HEK293 (cell line): ENCODE results near the gene MFSD11.

Experiments used
- BCL11A ChIP-seq: fragments of 450-650 bp; formaldehyde crosslinking; IDR thresholded peaks from 2 replicates; pipeline ENCODE4 v1.5.1; 2016; ENCODE audit warnings: low read depth, missing biosample characterization, missing genetic modification characterization
- GFI1B ChIP-seq: fragments of 450-650 bp; formaldehyde crosslinking; IDR thresholded peaks from 2 replicates; pipeline ENCODE4 v1.5.1; 2016; ENCODE audit warnings: missing biosample characterization, missing genetic modification characterization
- GLIS1 ChIP-seq: fragments of 450-650 bp; formaldehyde crosslinking; IDR thresholded peaks from 2 replicates; pipeline ENCODE4 v1.5.1; 2016; ENCODE audit warnings: missing biosample characterization, missing genetic modification characterization
- PRDM10 ChIP-seq: fragments of 450-650 bp; formaldehyde crosslinking; IDR thresholded peaks from 2 replicates; pipeline ENCODE4 v1.5.1; 2016; ENCODE audit warnings: missing biosample characterization, missing genetic modification characterization
- PRDM6 ChIP-seq: fragments of 450-650 bp; formaldehyde crosslinking; IDR thresholded peaks from 2 replicates; pipeline ENCODE4 v1.5.1; 2017; ENCODE audit warnings: missing biosample characterization, missing genetic modification characterization
- REST ChIP-seq: fragments of 450-650 bp; formaldehyde crosslinking; IDR thresholded peaks from 2 replicates; pipeline ENCODE4 v1.5.1; 2016; ENCODE audit warnings: missing biosample characterization, missing genetic modification characterization
- SETDB1 ChIP-seq: IDR thresholded peaks from one replicate; pipeline ENCODE4 v1.6.1; 2017; ENCODE audit warnings: mild to moderate bottlenecking, low read length, moderate library complexity, mixed read lengths; ENCODE audit not compliant: insufficient read length
- SP2 ChIP-seq: fragments of 450-650 bp; formaldehyde crosslinking; IDR thresholded peaks from 2 replicates; pipeline ENCODE4 v1.5.1; 2016; ENCODE audit warnings: missing biosample characterization, missing genetic modification characterization
- SP7 ChIP-seq: fragments of 450-650 bp; formaldehyde crosslinking; IDR thresholded peaks from 2 replicates; pipeline ENCODE4 v1.5.1; 2016; ENCODE audit warnings: missing biosample characterization, missing genetic modification characterization
- ZBTB21 ChIP-seq: fragments of 450-650 bp; formaldehyde crosslinking; IDR thresholded peaks from 2 replicates; pipeline ENCODE4 v1.5.1; 2017; ENCODE audit warnings: missing biosample characterization, missing genetic modification characterization
- ZFP37 ChIP-seq: fragments of 450-650 bp; formaldehyde crosslinking; IDR thresholded peaks from 2 replicates; pipeline ENCODE4 v1.5.1; 2016; ENCODE audit warnings: missing biosample characterization, missing genetic modification characterization
- ZNF10 ChIP-seq: fragments of 450-650 bp; formaldehyde crosslinking; IDR thresholded peaks from 2 replicates; pipeline ENCODE4 v1.5.1; 2017; ENCODE audit warnings: missing biosample characterization, missing genetic modification characterization
- ZNF112 ChIP-seq: fragments of 450-650 bp; formaldehyde crosslinking; IDR thresholded peaks from 2 replicates; pipeline ENCODE4 v1.5.0; 2017; ENCODE audit warnings: missing biosample characterization, missing genetic modification characterization
- ZNF157 ChIP-seq: fragments of 450-650 bp; formaldehyde crosslinking; IDR thresholded peaks from 2 replicates; pipeline ENCODE4 v1.5.1; 2016; ENCODE audit warnings: missing biosample characterization, missing genetic modification characterization
- ZNF223 ChIP-seq: fragments of 450-650 bp; formaldehyde crosslinking; IDR thresholded peaks from 2 replicates; pipeline ENCODE4 v1.5.1; 2016; ENCODE audit warnings: missing biosample characterization, missing genetic modification characterization
- ZNF311 ChIP-seq: fragments of 450-650 bp; formaldehyde crosslinking; IDR thresholded peaks from 2 replicates; pipeline ENCODE4 v1.5.1; 2017; ENCODE audit warnings: missing biosample characterization, missing genetic modification characterization, borderline replicate concordance
- ZNF37A ChIP-seq: fragments of 450-650 bp; IDR thresholded peaks from 2 replicates; pipeline ENCODE4 v1.5.1; 2018; ENCODE audit warnings: missing biosample characterization, missing genetic modification characterization
- ZNF404 ChIP-seq: fragments of 450-650 bp; formaldehyde crosslinking; IDR thresholded peaks from 2 replicates; pipeline ENCODE4 v1.5.1; 2017; ENCODE audit warnings: missing biosample characterization, missing genetic modification characterization
- ZNF426 ChIP-seq: fragments of 450-650 bp; formaldehyde crosslinking; IDR thresholded peaks from 2 replicates; pipeline ENCODE4 v1.5.1; 2017; ENCODE audit warnings: missing biosample characterization, missing genetic modification characterization, mild to moderate bottlenecking, inconsistent platforms, moderate library complexity
- ZNF488 ChIP-seq: fragments of 450-650 bp; formaldehyde crosslinking; IDR thresholded peaks from 2 replicates; pipeline ENCODE4 v1.5.1; 2016; ENCODE audit warnings: missing biosample characterization, missing genetic modification characterization
- ZNF596 ChIP-seq: fragments of 450-650 bp; IDR thresholded peaks from 2 replicates; pipeline ENCODE4 v1.5.0; 2018; ENCODE audit warnings: missing biosample characterization, mild to moderate bottlenecking, missing genetic modification characterization, moderate library complexity
- ZNF621 ChIP-seq: fragments of 450-650 bp; formaldehyde crosslinking; IDR thresholded peaks from 2 replicates; pipeline ENCODE4 v1.5.1; 2017; ENCODE audit warnings: missing biosample characterization, missing genetic modification characterization
- ZNF629 ChIP-seq: fragments of 450-650 bp; formaldehyde crosslinking; IDR thresholded peaks from 2 replicates; pipeline ENCODE4 v1.5.1; 2017; ENCODE audit warnings: missing biosample characterization, missing genetic modification characterization
- ZNF664 ChIP-seq: fragments of 450-650 bp; formaldehyde crosslinking; IDR thresholded peaks from 2 replicates; pipeline ENCODE4 v1.5.1; 2016; ENCODE audit warnings: missing biosample characterization, missing genetic modification characterization
- ZNF704 ChIP-seq: fragments of 450-650 bp; formaldehyde crosslinking; IDR thresholded peaks from 2 replicates; pipeline ENCODE4 v1.5.1; 2016; ENCODE audit warnings: missing biosample characterization, missing genetic modification characterization
- ZNF777 ChIP-seq: fragments of 450-650 bp; formaldehyde crosslinking; IDR thresholded peaks from 2 replicates; pipeline ENCODE4 v1.5.1; 2017; ENCODE audit warnings: missing biosample characterization, missing genetic modification characterization, borderline replicate concordance
- ZSCAN23 ChIP-seq: fragments of 450-650 bp; formaldehyde crosslinking; IDR thresholded peaks from 2 replicates; pipeline ENCODE4 v1.5.1; 2016; ENCODE audit warnings: missing biosample characterization, missing genetic modification characterization
- ZSCAN4 ChIP-seq: fragments of 450-650 bp; formaldehyde crosslinking; IDR thresholded peaks from 2 replicates; pipeline ENCODE4 v1.5.1; 2017; ENCODE audit warnings: missing biosample characterization, missing genetic modification characterization

Gene MFSD11

GRCh38 chr17:76697702-76698465, 40.0 kb upstream of the MFSD11 start (continued):
- TF ChIP-seq PRDM6 (tag by site-specific recombination) (no peak), ZNF404 (no peak), ZNF629 (tag by site-specific recombination) (peak; percentile 77), SP7 (tag by site-specific recombination) (peak; percentile 88), BCL11A (0 out of 2 replicates have a peak, but pooled peaks have one; percentile 48), SP2 (tag by site-specific recombination) (0 out of 2 replicates have a peak, but pooled peaks have one; percentile 9), ZNF112 (tag by site-specific recombination) (no peak), ZNF621 (tag by site-specific recombination) (no peak), ZNF704 (tag by site-specific recombination) (no peak), ZNF157 (tag by site-specific recombination) (no peak; the same call in 1 of the 2 replicates), ZSCAN4 (tag by site-specific recombination) (peak; percentile 39; the same call in 1 of the 2 replicates), ZNF37A (no peak), ZNF664 (tag by site-specific recombination) (no peak), ZNF10 (tag by site-specific recombination) (no peak), SETDB1 (no peak), REST (tag by site-specific recombination) (peak; percentile 86), ZNF777 (tag by site-specific recombination) (no peak), ZBTB21 (no peak; the same call in 1 of the 2 replicates), PRDM10 (tag by site-specific recombination) (peak; percentile 89), ZNF311 (no peak), GLIS1 (tag by site-specific recombination) (peak; percentile 94), GFI1B (tag by site-specific recombination) (peak; percentile 69), ZFP37 (tag by site-specific recombination) (no peak), ZNF488 (no peak), ZNF426 (no peak), ZSCAN23 (tag by site-specific recombination) (peak; percentile 86; the same call in 1 of the 2 replicates), ZNF596 (peak; percentile 87), ZNF223 (no peak)
